Activated naive CD4-positive, alpha-beta T cell treated with anti-CD3 and anti-CD28 coated beads for 36 hours (primary cell): ENCODE measurements around the gene ZBTB12. TPM values are rescaled to one million over a fixed set of nuclear protein-coding genes. Genes with fewer than 3 reads are reported as not detected.

Experiments
- CTCF ChIA-PET: fragments of 350-600 bp; sonication (Branson Sonifier 250); formaldehyde crosslinking; loops from one replicate; lab custom pipeline; 2021; ENCODE audit warnings: antibody characterized with exemption; lab: Charles Lee
- DNase-seq: peaks from one replicate; pipeline ENCODE4 v3.0.0-alpha.2; 2020
- H3K27ac Mint-ChIP-seq: one replicate; pipeline ENCODE4 v1.8.0; 2021; ENCODE audit warnings: mild to moderate bottlenecking, mixed read lengths
- H3K27me3 Mint-ChIP-seq: one replicate; pipeline ENCODE4 v1.8.0; 2021; ENCODE audit warnings: low read depth, mixed read lengths
- H3K36me3 Mint-ChIP-seq: one replicate; pipeline ENCODE4 v1.8.0; 2021; ENCODE audit warnings: low read depth, mixed read lengths
- H3K4me1 Mint-ChIP-seq: one replicate; pipeline ENCODE4 v1.8.0; 2021; ENCODE audit warnings: low read depth, mixed read lengths
- H3K4me3 Mint-ChIP-seq: one replicate; pipeline ENCODE4 v1.8.0; 2021; ENCODE audit warnings: mild to moderate bottlenecking, moderate library complexity, mixed read lengths
- H3K9me3 Mint-ChIP-seq: one replicate; pipeline ENCODE4 v1.8.0; 2021; ENCODE audit warnings: mixed read lengths
- intact Hi-C: fragments of 100-400 bp; cut with micrococcal nuclease; formaldehyde crosslinking; loops from one replicate; pipeline ENCODE4 v1.15.1; 2023
- total RNA-seq, 2 experiments: library from RNA; stranded (reverse); gene quantifications; one replicate each; pipeline ENCODE4 v1.2.3, GENCODE V29; 2021

The ZBTB12 gene
- total RNA-seq, 2 experiments from 2014 or later, result 0.57 to 0.69 TPM

DNA sequence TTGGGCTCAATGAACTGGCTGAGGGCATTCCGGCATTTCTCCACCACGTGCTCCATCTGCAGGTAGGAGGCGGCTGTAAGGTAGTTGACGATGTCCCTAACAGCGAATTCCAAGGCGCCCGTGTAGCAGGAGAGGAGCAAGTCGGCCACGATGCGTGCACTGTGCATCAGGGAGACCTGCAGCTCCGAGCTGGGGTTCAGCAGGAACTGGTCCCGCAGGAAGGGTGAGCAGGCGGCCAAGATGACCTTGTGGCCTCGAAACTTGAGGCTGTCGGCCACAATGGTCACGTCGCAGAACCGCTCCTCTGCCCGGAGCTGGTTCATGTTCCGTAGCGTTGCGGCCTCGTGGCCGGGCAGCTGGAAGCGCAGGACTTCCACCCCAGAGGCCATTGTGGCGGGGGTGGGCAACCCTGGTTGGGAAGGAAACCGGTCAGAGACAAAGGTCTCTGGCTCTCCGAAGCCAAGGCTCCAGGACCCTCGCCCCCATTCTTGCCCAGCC is 920 bp downstream of the ZBTB12 start:
- CTCF ChIA-PET, result no interaction called here
- Mint-ChIP-seq H3K9me3 (no peaks in the 10 kb centered on the region), H3K27me3 (no peaks in the 10 kb centered on the region), H3K4me1 (peaks cover 34% of the 10 kb centered on the region), H3K4me3 (peak overlapping the region; percentile 52), H3K36me3 (peaks cover 3% of the 10 kb centered on the region), H3K27ac (no peak overlapping the region)
- intact Hi-C loops, result no loop called here
- DNase-seq, result no peak

DNA sequence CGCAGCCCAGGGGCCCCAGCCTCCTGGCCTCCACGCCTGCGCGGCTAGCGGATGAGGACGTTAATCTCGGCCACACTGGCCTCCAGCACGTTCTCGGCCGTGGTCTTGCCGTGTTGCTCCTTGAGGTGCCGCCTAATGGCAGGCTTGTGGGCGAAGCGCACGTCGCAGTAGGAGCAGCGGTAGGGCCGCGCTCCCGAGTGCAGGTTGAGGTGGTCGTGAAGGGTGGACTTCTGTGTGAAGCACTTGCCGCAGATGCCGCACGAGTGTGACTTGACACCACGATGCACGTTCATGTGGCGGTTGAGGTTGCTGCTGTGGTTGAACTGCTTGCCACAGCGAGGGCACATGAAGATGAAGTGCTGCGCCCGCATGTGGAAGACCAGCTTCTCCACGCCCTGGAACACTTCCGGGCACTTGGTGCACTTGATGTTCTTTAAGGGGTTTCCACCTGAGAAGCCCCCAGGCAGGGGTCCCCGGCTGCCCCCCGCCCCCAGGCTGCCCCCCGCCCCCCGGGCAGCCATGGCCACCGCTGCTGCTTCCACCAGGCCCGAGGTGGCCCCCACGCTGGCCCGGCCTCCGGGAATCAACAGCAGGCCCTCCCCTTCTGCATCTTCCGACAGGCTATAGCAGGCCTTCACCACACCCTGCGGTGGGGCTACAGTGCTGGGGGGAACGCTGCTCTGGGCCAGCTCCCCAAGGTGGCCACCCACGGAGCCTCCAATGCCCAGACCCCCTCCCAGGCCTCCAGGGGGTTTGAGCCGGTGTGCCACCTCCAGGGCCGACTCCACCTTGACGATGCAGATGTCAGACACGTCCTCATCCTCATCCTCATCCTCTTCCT is 1.8 kb downstream of the ZBTB12 start:
- H3K36me3 Mint-ChIP-seq, result peaks cover 3% of the 10 kb centered on the region
- H3K4me1 Mint-ChIP-seq, result peaks cover 34% of the 10 kb centered on the region
- DNase-seq, result no peak
- intact Hi-C loops, result loop anchor here (5.0 kb wide), 1 partner anchor 163 kb away; the partner anchor contains the start of gene CLIC1
- H3K27ac Mint-ChIP-seq, result no peak overlapping the region
- no peaks in the 10 kb centered on the region for H3K27me3 Mint-ChIP-seq
- no peak overlapping the region for H3K4me3 Mint-ChIP-seq
- CTCF ChIA-PET, result interaction anchor here (1.7 kb wide), 1 partner anchor 59 kb away, joined by 3 read pairs; the partner anchor contains the start of genes NELFE and SKIC2
- no peaks in the 10 kb centered on the region for H3K9me3 Mint-ChIP-seq

DNA sequence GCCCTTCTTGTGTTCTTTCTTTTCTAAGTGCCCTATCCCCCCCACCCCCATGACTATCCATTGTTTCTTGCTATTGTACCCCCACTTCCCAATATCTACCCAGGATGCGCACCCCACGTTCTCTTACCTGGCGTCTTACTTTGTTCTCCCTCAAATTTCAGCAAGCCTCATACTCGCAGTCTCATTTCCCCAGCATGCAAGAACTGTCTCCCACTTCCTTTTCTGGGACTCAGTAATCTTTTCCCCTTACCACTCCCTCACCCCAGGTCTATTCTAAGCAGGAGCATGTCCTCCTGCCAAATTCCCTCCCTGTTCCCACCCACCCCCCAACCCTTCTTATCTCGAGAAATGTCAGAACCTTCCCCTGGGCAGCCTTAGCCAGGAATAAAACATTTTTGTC is 2.7 kb downstream of the ZBTB12 start:
- no peak for DNase-seq
- CTCF ChIA-PET, result interaction anchor here (1.7 kb wide), 1 partner anchor 60 kb away, joined by 3 read pairs; the partner anchor contains the start of genes NELFE and SKIC2
- Mint-ChIP-seq H3K27me3 (no peaks in the 10 kb centered on the region), H3K27ac (peak overlapping the region; percentile 62), H3K36me3 (peaks cover 3% of the 10 kb centered on the region), H3K4me3 (peak overlapping the region; percentile 46), H3K4me1 (peaks cover 34% of the 10 kb centered on the region), H3K9me3 (no peaks in the 10 kb centered on the region)
- intact Hi-C loops, result loop anchor here (5.0 kb wide), 1 partner anchor 162 kb away; the partner anchor contains the start of gene CLIC1

- H3K4me3 Mint-ChIP-seq, result peak overlapping the region; percentile 84
- peaks cover 3% of the 10 kb centered on the region for H3K36me3 Mint-ChIP-seq
- no peaks in the 10 kb centered on the region for H3K9me3 Mint-ChIP-seq
- CTCF ChIA-PET, result interaction anchor here (0.6 to 1.7 kb wide), 8 partner anchors 8 to 158 kb away, joined by 3 to 8 read pairs (median 3); partner anchors contain the start of genes NELFE and SKIC2
- DNase-seq, result peak; percentile 48
- intact Hi-C loops, result loop anchor here (1.0 to 5.0 kb wide), 3 partner anchors 61 to 233 kb away; partner anchors contain the start of genes CLIC1 and SKIC2
- peaks cover 34% of the 10 kb centered on the region for H3K4me1 Mint-ChIP-seq
- H3K27me3 Mint-ChIP-seq, result no peaks in the 10 kb centered on the region
- peak overlapping the region; percentile 89 for H3K27ac Mint-ChIP-seq
Measured at GRCh38 chr6:31898383-31899011, 3.4 kb downstream of the ZBTB12 start.

DNA sequence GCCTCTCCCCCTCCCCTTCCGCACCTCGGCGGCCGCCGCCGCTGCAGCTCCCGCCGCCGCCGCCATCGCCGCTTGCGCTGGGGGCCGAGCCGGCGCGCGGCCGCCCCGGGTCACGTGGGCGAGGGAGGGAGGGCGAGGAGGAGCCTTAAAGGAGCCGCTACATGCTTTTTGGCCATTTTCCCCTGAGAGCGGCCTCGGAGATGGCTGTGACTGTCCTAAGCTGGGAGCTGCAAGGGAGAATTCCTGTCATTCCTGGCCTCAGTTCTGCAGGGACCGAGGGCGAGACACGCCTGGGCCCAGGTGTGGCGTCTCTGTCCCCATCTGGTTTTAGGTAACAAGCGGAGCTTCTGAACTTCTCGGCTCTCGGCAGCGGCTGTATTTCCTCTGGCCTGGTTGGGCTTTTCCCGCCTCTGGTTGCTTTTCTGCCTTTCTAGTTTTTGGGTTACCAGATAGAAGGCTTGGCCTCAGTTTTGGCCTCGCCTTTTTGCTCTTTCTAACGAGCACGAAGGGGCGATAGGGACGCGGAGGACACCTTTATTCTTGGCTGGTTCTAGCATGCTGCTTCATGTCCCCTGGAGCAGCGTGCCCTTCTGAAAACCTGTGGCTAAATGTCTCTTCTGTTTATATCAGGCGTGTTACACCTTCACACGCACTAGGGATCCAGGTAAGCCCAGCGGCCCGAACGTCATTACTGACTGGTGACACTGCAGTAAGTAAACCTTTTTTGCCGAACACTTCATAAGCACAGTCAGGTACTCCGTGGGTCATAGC is 4.1 kb downstream of the ZBTB12 start, which contains the start of gene EHMT2:
Gene EHMT2 (minus strand): TSS at position 87 of the 771 bp plus-strand sequence. CDS start 21 bp downstream, at position 66.
- DNase-seq, result peak; percentile 87
- peak within 1 kb of the TSS; percentile 89 for H3K27ac Mint-ChIP-seq
- peak within 1 kb of the TSS; percentile 84 for H3K4me3 Mint-ChIP-seq
- H3K36me3 Mint-ChIP-seq, result peaks cover 3% of the 10 kb centered on the region
- CTCF ChIA-PET, result interaction anchor here (0.6 to 1.7 kb wide), 9 partner anchors 8 to 299 kb away, joined by 3 to 5 read pairs (median 3); partner anchors contain the start of genes NELFE and SKIC2
- H3K4me1 Mint-ChIP-seq, result peaks cover 31% of the 10 kb centered on the region
- H3K9me3 Mint-ChIP-seq, result no peaks in the 10 kb centered on the region
- no peaks in the 10 kb centered on the region for H3K27me3 Mint-ChIP-seq
- intact Hi-C loops, result loop anchor here (1.0 to 5.0 kb wide), 7 partner anchors 35 to 279 kb away; partner anchors contain the start of genes AGPAT1, ATF6B, CLIC1 and NEU1

DNA sequence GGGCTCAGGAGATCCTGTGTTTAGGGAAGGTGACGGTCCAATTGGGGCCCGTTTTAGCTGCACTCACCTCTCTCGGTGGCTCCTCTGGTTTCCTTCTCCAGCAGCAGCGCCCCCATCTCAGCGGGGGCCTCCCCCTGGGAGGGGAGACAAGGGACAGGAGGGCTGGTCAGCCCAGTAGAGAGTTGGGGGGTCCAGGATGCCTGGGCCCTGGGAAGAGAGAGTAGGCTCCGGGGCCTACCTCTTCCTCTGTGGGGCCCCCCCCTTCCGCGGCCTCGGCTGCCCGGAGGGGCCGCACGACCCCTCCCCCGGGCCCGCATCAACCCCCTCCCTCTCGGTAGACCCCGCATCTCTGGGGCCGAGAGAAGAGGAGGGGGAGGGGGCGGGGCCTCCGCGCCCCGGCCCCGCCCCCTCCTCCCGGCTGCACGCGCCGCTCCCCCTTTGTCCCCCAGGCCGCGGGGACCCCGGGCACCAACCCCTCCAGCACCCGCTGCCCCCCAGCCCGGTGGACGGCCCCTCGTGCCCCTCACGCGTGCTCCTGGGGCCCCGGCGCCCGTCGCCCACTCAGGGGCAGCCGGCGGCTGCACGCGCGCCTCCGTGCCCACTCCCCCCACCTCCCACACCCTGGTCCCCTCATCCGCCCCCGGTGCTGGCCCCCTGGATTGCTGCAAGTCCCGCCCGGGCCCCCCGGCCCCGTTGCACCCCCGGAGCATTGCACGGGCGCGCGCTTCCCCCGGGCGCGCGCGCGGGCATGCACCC is 4.9 kb downstream of the ZBTB12 start:
- no peaks in the 10 kb centered on the region for H3K9me3 Mint-ChIP-seq
- H3K27me3 Mint-ChIP-seq, result no peaks in the 10 kb centered on the region
- CTCF ChIA-PET, result interaction anchor here (0.6 to 1.0 kb wide), 3 partner anchors 33 to 299 kb away, joined by 3 read pairs; no protein-coding TSS in a partner anchor
- H3K4me1 Mint-ChIP-seq, result peaks cover 27% of the 10 kb centered on the region
- no peak for DNase-seq
- peak overlapping the region; percentile 75 for H3K27ac Mint-ChIP-seq
- intact Hi-C loops, result loop anchor here (1.0 to 5.0 kb wide), 5 partner anchors 34 to 279 kb away; partner anchors contain the start of genes AGPAT1, ATF6B, CLIC1 and NEU1
- peaks cover 3% of the 10 kb centered on the region for H3K36me3 Mint-ChIP-seq
- H3K4me3 Mint-ChIP-seq, result peak overlapping the region; percentile 84

- intact Hi-C loops, result loop anchor here (2.0 to 5.0 kb wide), 4 partner anchors 34 to 232 kb away; partner anchors contain the start of genes ATF6B, CLIC1 and NEU1
- CTCF ChIA-PET, result no interaction called here
- Mint-ChIP-seq H3K36me3 (peaks cover 4% of the 10 kb centered on the region), H3K4me1 (peaks cover 27% of the 10 kb centered on the region), H3K27ac (peak overlapping the region; percentile 75), H3K9me3 (no peaks in the 10 kb centered on the region), H3K27me3 (no peaks in the 10 kb centered on the region), H3K4me3 (peak overlapping the region; percentile 75)
- DNase-seq, result no peak
Measured at GRCh38 chr6:31896493-31896855, 5.4 kb downstream of the ZBTB12 start.

GRCh38 chr6:31892821-31893220 is 9.1 kb downstream of the ZBTB12 start:
- DNase-seq, result no peak
- Mint-ChIP-seq H3K9me3 (no peaks in the 10 kb centered on the region), H3K27me3 (no peaks in the 10 kb centered on the region), H3K36me3 (peaks cover 13% of the 10 kb centered on the region), H3K27ac (no peak overlapping the region), H3K4me3 (no peak overlapping the region), H3K4me1 (peaks cover 4% of the 10 kb centered on the region)
- CTCF ChIA-PET, result no interaction called here
- intact Hi-C loops, result no loop called here

GRCh38 chr6:31889331-31889972 is 12.4 kb downstream of the ZBTB12 start:
- no peaks in the 10 kb centered on the region for H3K27me3 Mint-ChIP-seq
- peaks cover 18% of the 10 kb centered on the region for H3K36me3 Mint-ChIP-seq
- CTCF ChIA-PET, result interaction anchor here (0.6 to 1.1 kb wide), 5 partner anchors 9 to 230 kb away, joined by 3 to 4 read pairs (median 3); no protein-coding TSS in a partner anchor
- intact Hi-C loops, result no loop called here
- no peaks in the 10 kb centered on the region for H3K9me3 Mint-ChIP-seq
- no peak overlapping the region for H3K27ac Mint-ChIP-seq
- H3K4me3 Mint-ChIP-seq, result no peak overlapping the region
- no peak for DNase-seq
- no peaks in the 10 kb centered on the region for H3K4me1 Mint-ChIP-seq
